Measurements from ENCODE around the gene KDM5D. TPM values are rescaled to one million over a fixed set of nuclear protein-coding genes. Genes with fewer than 3 reads are reported as not detected.

KDM5D gene
- total and polyA plus RNA-seq, 2 of the 8 experiments (the other 6 are each of a cell fraction or from before 2014, with no cell fraction given): 21.9 to 24.4 TPM

DNA sequence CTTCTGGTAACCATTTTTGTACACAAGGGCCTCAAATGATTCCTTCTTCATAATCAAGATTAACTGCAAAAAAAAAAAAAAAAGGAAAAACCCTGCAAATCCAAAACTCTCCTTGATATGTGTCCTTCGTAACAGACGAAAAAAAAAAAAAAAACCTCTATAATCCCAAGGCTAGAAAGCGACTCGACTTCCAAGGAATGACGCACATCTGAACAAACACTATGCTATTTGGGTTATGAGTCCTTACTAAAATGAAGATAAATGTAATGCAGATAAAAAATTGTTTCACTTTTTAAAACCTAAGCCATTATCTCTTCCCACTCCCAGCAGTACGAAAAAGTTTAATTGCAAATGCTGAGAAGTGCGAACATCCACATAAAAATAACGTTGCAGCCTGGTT lies 1.2 kb downstream of the KDM5D start (continued):
- TF ChIP-seq CHD2 (IDR thresholded peaks at IDR 0.05; ENCODE audit: low read length) (no peak), TBP (IDR thresholded peaks at IDR 0.05; ENCODE audit: low read depth, low read length) (no peak), CBX5 (IDR thresholded peaks at IDR 0.05; ENCODE audit: low read depth, low read length) (no peak), KDM1A (IDR thresholded peaks at IDR 0.05; ENCODE audit: borderline replicate concordance, low read length) (no peak)
